Adipocyte (in vitro differentiated cells): Measurements from ENCODE around the gene MAP4K3.

Experiments
- DNase-seq: peaks from one replicate; pipeline ENCODE4 v3.0.0-alpha.2; 2015; ENCODE audit warnings: low read depth
- H3K27me3 ChIP-seq: replicated peaks from 2 replicates; pipeline ENCODE4 v1.7.0; 2013; ENCODE audit warnings: mild to moderate bottlenecking, low read length, moderate library complexity; ENCODE audit not compliant: control insufficient read depth, insufficient read depth
- H3K36me3 ChIP-seq: 2 replicates; pipeline ENCODE4 v1.7.0; 2013; ENCODE audit warnings: low read length, mild to moderate bottlenecking, moderate library complexity; ENCODE audit not compliant: control insufficient read depth, insufficient read depth, severe bottlenecking
- H3K4me1 ChIP-seq: 2 replicates; pipeline ENCODE4 v1.7.0; 2013; ENCODE audit warnings: mild to moderate bottlenecking, low read length, moderate library complexity; ENCODE audit not compliant: control insufficient read depth, insufficient read depth
- H3K4me3 ChIP-seq: 2 replicates; pipeline ENCODE4 v1.7.0; 2013; ENCODE audit warnings: mild to moderate bottlenecking, low read length, moderate library complexity
- H3K9ac ChIP-seq: 2 replicates; pipeline ENCODE4 v1.7.0; 2013; ENCODE audit warnings: mild to moderate bottlenecking, low read length, moderate library complexity
- H3K9me3 ChIP-seq: 2 replicates; pipeline ENCODE4 v1.7.0; 2013; ENCODE audit warnings: mild to moderate bottlenecking, low read length, moderate library complexity; ENCODE audit not compliant: control insufficient read depth

Gene MAP4K3

DNA sequence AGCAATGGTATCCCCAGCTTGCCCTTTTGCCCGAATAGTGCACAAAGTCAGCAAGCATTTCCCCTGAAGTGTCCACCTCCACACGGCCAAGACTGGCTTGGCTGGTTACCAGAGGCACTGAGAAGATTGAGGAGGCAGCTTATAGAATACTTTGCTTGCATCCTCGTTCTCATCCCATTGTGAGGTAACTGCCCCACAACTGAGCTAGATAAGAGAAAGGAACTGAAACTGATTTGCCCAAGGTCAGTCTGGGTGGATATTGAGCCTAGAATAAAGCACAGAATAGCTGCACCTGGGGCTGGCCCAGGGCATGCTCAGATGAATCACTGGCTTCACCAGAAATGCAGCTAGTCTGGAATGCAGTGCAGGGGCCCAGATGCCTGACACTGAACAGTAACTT, 32.7 kb upstream of the MAP4K3 start:
- Histone ChIP-seq H3K36me3 (no peaks in the 10 kb centered on the region), H3K4me1 (peaks cover 46% of the 10 kb centered on the region), H3K27me3 (no peaks in the 10 kb centered on the region), H3K9ac (peak overlapping the region; percentile 79), H3K4me3 (peak overlapping the region; percentile 64), H3K9me3 (no peaks in the 10 kb centered on the region)
- peak; percentile 71 for DNase-seq

DNA sequence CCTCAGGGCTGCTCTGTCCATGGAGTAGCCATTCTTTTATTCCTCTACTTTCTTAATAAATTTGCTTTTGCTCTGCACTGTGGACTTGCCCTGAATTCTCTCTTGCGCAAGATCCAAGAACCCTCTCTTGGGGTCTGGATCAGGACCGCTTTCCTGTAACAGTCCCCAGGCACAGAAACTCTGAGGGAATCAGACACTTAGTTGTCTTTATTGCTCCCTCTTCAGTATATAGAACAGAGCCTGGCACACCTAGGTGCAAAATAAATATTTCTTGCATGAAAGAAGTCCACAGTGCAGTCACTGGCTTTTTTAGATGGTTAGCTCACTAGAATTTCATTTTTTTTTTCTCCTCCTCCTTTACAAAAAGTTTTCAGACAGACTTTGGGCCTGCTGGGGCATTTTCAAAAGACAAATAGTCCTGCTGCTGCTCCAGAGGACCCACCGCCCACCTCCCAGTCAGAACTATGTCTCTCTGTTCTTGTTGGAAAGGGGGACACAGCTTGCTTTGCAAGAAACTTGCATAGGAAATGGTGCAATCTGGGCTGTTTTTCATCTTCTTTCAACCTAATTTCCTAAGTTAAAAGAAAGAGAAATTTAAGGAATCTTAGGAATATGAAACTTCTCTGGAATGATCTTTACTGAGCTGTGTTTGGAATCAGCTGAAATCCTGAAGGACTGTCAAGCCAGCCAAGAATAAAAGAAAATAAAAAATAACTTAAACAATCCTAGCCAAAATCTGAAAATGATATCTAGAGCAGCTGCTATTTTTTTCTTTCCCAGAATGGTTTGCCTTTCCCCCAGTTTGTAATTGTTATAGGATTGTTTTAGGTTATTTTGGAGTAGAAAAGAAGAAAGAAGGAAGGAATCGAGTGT, 31.7 kb upstream of the MAP4K3 start:
- peak overlapping the region; percentile 64 for H3K4me3 ChIP-seq
- H3K9me3 ChIP-seq: no peaks in the 10 kb centered on the region
- peak overlapping the region; percentile 79 for H3K9ac ChIP-seq
- H3K4me1 ChIP-seq: peaks cover 46% of the 10 kb centered on the region
- no peaks in the 10 kb centered on the region for H3K36me3 ChIP-seq
- H3K27me3 ChIP-seq: no peaks in the 10 kb centered on the region
- DNase-seq: peak; percentile 74

DNA sequence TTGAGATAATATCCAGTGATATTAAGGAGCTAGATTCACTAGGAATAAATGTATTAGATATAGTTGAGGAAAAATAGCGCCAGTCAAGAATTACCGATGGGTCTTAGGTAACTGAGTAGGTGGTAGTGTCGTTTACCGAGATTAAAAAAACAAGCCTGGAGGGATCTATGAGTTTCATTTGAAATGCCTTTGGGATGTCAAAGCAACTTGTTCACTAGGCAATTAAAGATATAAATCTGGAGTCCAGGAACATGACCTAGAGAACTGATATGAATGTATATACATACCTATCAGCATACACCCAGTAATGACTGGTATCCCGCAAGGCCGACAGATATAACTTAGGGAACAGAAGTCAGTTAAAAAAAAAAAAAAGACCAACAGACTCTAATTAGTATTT, 29.2 kb upstream of the MAP4K3 start:
- H3K36me3 ChIP-seq: no peaks in the 10 kb centered on the region
- H3K9ac ChIP-seq: no peak overlapping the region
- H3K4me1 ChIP-seq: peaks cover 42% of the 10 kb centered on the region
- no peak overlapping the region for H3K4me3 ChIP-seq
- H3K9me3 ChIP-seq: no peaks in the 10 kb centered on the region
- no peak for DNase-seq
- H3K27me3 ChIP-seq: no peaks in the 10 kb centered on the region

DNA sequence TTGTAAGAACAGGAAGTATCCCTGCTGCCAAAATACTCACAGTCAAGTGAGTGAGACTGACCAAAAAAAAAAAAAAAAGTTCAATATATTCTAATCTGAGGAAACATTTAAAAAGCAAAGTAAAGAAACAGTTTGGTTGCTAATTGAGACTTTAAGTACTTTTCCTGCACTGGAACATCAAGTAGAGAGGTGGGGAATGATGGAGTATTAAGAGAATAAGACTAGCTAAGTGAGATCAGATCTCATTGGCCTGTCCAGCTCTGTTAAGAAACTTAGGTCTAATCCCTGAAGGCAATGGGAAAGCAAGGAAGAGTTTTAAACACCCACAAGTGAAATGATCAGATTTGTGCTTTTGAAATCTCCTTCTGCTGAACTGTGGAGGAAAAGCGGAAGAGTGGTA, 27.8 kb upstream of the MAP4K3 start:
- Histone ChIP-seq H3K9ac (no peak overlapping the region), H3K9me3 (no peaks in the 10 kb centered on the region), H3K4me1 (peaks cover 27% of the 10 kb centered on the region), H3K27me3 (no peaks in the 10 kb centered on the region), H3K36me3 (peaks cover 4% of the 10 kb centered on the region), H3K4me3 (no peak overlapping the region)
- DNase-seq: no peak

DNA sequence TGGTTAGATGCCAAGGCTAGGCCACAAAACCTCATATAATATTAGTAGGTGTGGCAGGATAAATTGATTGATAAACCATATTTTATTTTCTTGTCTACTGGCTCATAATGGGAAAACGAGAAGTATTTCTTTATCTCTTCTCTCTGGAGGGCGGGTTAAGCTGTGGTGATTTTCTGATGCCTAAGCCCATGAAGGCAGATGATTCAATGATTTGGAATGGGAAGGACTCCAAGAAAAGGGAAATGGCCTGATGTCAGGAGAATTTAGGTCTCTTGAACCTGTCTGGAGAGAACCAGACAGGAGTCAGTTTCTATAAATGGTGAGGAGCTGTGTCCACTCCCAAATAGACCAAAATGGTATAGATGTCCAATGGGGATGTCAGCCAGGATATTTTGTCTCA, 18.7 kb upstream of the MAP4K3 start:
- DNase-seq: no peak
- no peaks in the 10 kb centered on the region for H3K4me1 ChIP-seq
- H3K4me3 ChIP-seq: no peak overlapping the region
- no peak overlapping the region for H3K9ac ChIP-seq
- H3K27me3 ChIP-seq: no peaks in the 10 kb centered on the region
- H3K9me3 ChIP-seq: peaks cover 3% of the 10 kb centered on the region
- peaks cover 43% of the 10 kb centered on the region for H3K36me3 ChIP-seq

DNA sequence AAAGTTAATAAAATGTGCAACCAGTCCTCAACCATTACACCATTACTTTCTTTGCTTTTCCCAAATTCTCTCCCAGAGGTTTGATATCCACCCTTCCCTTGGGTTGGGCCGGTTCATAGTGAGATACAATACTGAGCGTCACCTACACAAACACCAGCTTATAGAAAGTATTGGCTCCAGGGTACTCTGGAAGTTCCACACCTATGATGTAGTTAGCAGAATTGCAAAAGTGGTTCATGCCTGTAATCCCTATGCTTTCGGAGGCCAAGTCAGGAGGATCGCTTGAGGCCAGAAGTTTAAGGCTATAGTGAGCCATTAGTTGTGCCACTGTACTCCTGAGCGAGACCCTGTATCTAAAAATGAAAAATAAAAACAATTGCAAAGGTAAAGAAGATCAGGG, 15.3 kb upstream of the MAP4K3 start:
- Histone ChIP-seq H3K4me3 (no peak overlapping the region), H3K27me3 (no peaks in the 10 kb centered on the region), H3K36me3 (peaks cover 27% of the 10 kb centered on the region), H3K4me1 (no peaks in the 10 kb centered on the region), H3K9me3 (no peaks in the 10 kb centered on the region), H3K9ac (no peak overlapping the region)
- no peak for DNase-seq

DNA sequence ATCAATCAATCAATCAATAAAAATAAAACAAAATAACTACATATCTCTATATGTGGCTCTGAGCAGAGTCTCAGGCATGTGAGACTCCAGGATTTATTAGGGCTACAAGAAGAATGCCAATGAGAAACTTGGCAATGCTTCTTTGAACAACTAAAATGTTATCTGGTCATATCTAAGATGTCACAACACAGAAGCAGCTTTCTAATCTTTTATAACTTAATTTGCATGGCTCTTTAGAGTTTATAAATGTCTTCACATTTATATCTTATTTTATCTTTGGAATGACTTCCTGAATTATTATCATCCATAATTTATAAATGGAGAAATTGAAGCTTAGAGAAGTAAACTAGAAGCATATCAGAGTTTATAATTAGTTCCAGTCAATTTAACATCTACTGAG, 14.9 kb upstream of the MAP4K3 start:
- Histone ChIP-seq H3K4me3 (no peak overlapping the region), H3K36me3 (peaks cover 24% of the 10 kb centered on the region), H3K4me1 (no peaks in the 10 kb centered on the region), H3K9me3 (no peaks in the 10 kb centered on the region), H3K27me3 (no peaks in the 10 kb centered on the region), H3K9ac (no peak overlapping the region)
- no peak for DNase-seq

DNA sequence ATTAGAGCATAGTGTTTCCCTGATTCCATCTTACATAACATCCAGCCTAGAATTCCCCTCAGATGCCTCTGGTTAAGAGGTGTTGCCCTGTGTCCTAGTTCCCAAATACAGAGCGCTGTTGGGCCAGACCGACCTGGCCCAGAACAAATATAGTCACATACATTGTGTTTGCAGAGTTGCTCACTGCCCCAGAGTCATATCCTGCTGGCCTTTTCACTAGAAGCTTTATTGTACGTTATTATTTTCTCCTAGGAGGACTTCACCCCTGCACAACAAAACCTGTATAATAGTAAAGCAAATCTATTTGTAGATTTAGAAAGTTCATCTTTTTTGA, 11.1 kb upstream of the MAP4K3 start:
- DNase-seq: no peak

DNA sequence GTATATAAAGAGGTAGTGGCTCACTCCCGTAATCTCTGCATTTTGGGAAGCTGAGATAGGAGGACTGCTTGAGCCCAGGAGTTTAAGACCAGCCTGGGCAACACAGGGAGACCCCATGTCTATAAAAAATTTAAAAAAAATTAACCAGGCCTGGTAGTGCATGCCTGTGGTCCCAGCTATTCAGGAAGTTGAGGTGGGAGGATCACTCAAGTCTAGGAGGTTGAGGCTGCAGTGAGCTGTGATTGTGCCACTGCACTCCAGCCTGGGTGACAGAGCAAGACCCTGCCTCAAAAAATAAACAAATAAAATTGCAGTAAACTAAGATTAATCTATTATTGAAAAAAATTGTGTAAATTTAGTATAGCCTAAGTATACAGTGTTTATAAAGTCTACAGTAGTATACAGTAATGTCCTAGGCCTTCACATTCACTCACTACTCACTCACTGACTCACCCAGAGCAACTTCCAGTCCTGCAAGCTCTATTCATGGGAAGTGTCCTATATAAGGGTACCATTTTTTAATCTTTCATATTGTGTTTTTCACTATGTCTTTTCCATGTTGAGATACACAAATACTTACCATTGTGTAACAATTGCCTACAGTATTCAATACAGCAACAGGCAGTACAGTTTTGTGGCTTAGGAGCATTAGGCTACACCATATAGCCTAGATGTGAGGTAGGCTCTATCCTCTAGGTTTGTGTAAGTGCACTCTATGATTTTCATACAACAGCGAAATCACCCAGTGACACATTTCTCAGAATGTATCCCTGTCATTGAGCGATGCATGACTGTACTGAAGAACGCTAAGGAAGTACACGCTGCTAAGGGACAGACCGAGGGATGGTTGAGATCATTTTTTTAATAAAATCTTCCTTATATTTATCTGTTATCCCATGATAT, 10.4 kb upstream of the MAP4K3 start:
- no peaks in the 10 kb centered on the region for H3K9me3 ChIP-seq
- H3K27me3 ChIP-seq: no peaks in the 10 kb centered on the region
- no peaks in the 10 kb centered on the region for H3K4me1 ChIP-seq
- no peak for DNase-seq
- H3K9ac ChIP-seq: no peak overlapping the region
- H3K4me3 ChIP-seq: no peak overlapping the region
- peaks cover 33% of the 10 kb centered on the region for H3K36me3 ChIP-seq

More for the DNA sequence above, 11.1 kb upstream of the MAP4K3 start:
- H3K9me3 ChIP-seq: no peaks in the 10 kb centered on the region
- no peaks in the 10 kb centered on the region for H3K4me1 ChIP-seq
- H3K36me3 ChIP-seq: peaks cover 33% of the 10 kb centered on the region
- no peak overlapping the region for H3K4me3 ChIP-seq
- H3K27me3 ChIP-seq: no peaks in the 10 kb centered on the region
- no peak overlapping the region for H3K9ac ChIP-seq

DNA sequence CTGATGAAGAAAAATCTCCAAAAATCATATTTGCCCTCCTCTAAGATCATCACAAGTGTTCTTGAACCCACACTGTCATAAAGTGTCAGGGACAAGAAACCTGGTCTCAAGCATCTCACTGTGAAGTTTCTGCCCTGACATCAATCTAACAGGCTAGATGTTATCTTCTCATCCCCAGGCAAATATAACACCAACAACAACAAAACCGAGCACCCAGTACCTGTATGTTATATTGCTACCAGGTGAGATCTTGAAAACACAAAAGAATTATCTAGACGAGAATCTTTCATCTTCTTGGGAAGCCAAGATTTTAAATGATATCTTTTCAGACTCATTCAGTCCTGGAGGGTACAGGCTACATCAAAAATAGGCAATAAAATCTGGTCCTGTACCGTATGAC, 8.8 kb upstream of the MAP4K3 start:
- H3K9me3 ChIP-seq: no peaks in the 10 kb centered on the region
- DNase-seq: no peak
- H3K36me3 ChIP-seq: peaks cover 33% of the 10 kb centered on the region
- H3K9ac ChIP-seq: no peak overlapping the region
- H3K4me3 ChIP-seq: no peak overlapping the region
- H3K4me1 ChIP-seq: no peaks in the 10 kb centered on the region
- no peaks in the 10 kb centered on the region for H3K27me3 ChIP-seq

DNA sequence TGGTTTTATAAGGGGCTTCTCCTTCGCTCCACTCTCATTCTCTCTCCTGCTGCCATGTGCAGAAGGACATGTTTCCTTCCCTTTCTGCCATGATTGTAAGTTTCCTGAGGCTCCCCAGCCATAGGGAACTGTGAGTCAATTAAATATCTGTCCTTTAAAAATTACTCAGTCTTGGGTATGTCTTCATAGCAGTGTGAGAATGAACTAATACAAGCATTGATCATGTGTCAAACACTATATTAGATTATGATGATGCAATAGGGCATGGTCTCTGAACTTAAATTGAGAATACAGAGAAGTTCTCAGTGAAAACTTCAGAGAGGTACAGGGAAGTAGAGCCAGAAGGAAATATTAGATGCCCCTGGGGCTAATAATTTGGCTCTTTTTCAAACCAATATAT, 5.9 kb upstream of the MAP4K3 start:
- H3K36me3 ChIP-seq: peaks cover 33% of the 10 kb centered on the region
- no peak overlapping the region for H3K4me3 ChIP-seq
- no peaks in the 10 kb centered on the region for H3K27me3 ChIP-seq
- no peak for DNase-seq
- H3K9me3 ChIP-seq: no peaks in the 10 kb centered on the region
- H3K9ac ChIP-seq: no peak overlapping the region
- peaks cover 22% of the 10 kb centered on the region for H3K4me1 ChIP-seq
